ENCODE results near the gene CCL1.

The CCL1 gene

DNA sequence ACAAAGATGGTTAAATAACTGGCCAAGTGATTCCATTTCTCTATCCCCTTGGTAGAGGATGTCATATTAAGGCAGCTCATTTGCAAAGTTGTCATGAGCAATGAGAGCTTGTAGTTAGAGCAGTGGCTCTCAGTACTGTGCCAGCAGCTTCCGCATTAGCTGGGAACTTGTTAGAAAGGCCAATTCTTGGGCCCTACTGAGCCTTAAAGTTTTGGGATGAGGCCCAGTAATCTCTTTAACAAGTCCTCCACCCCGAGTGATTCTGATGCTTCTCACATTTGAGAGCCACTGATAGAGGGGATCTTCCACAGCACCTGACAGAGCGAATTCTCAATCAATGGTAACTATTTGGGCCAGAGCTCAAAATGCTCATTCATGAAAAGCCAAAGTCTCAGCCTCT is 20.2 kb upstream of the CCL1 start:
- DNase-seq (ENCODE audit: low spot score): no peak
- FAIRE-seq: no peak

DNA sequence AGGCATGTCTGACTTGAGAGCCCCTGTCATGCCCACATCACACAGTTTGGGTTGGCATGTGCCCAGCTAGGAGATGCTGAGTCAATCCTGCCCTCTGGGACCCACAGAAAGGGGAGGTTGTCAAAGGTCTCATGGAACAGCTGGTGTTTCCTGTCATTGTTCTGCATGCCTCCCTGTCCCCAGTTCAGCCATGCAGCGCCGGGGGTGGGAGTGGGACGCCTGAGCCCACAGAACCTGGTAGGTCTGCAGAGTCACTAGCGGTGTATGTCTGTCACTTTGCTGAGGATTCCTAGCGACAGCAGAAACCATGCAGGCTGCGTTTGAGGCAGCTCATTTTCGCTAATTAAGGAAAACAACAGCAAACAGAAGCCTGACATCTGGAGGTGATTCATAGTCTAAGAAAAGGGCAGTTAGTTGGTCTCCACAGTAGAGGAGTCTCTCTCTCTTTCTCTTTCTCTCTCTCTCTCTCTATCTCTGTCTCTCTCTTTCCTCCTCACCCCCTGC is 19.6 kb upstream of the CCL1 start:
- no peak for DNase-seq (ENCODE audit: low spot score)
- FAIRE-seq: no peak

DNA sequence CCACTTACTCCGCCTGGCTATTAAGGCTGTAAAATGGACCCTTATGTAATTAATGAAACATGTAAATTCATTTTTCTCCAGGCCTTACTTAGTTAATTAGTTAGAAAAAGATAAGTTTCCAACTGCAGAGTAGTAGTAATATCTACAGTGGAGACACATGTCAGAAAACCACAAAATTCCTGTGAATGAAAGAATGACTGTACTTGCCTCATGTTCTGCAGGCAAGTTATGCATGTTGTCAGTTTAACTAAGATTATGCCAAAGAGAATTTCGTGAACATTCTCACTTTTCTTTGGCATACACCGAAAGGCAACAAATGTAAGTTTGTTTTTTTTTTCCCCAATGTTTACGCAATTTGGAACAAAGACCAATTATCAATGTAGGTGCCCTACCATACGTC is 16.8 kb upstream of the CCL1 start:
- FAIRE-seq (no peak), DNase-seq (ENCODE audit: low spot score) (no peak)

DNA sequence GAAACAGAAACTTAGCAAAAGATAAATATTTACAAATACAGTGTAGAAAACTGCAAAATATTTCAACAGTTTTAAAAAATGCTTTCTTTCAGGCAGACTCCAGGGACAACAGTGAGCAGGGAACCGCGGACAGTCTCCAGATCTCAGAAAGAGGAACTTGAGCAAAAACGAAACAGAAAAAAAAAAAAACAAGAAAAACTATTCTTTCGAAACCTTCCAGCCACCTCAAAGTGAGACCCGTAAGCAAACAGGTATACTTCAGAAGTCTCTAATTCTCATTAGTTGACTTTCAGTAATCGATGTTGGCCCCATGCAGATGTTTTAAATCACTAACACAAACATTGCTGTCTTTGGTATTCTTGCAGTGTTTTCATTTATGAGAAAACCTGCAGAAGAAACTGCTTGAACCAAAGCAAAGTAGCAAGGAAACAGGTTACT is 15.7 kb upstream of the CCL1 start:
- FAIRE-seq: no peak

DNA sequence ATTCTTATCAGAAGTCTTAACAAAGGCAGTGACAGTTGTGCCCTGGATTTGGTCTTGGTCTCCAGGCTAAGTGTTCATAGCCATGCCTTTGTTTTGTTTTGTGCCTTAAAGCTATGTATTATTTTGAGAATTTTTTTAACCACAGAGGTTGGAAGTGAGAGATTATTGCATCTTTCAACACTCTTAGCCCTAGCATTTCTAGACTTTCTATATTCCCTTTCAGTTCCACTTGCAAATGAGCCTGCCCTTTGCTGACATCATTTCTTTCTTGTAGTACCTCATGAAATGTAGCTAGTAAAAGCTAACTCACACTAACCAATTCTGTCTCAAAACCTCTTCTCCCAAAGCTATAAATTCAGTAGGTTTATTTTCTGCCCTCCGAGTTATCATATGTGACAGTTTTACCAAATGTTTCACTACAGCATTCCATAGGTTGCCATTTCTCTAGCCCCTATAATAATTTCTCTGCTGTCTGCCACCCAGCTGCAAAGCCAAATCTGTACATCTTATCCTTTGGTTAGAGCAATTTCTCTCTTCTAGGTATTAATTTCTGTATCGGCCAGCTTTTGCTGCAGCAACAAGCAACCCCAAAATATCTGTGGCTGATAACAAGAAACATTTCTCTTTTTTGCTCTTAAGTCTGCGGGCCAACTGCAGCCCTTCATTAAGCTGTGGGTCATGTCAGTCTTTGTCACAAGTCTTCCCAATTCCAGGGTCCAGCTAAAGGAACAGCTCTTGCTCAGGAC is 14.2 kb upstream of the CCL1 start:
- DNase-seq (ENCODE audit: low spot score) (no peak), FAIRE-seq (no peak)

More for the DNA sequence above, 15.7 kb upstream of the CCL1 start:
- DNase-seq (ENCODE audit: low spot score): no peak

DNA sequence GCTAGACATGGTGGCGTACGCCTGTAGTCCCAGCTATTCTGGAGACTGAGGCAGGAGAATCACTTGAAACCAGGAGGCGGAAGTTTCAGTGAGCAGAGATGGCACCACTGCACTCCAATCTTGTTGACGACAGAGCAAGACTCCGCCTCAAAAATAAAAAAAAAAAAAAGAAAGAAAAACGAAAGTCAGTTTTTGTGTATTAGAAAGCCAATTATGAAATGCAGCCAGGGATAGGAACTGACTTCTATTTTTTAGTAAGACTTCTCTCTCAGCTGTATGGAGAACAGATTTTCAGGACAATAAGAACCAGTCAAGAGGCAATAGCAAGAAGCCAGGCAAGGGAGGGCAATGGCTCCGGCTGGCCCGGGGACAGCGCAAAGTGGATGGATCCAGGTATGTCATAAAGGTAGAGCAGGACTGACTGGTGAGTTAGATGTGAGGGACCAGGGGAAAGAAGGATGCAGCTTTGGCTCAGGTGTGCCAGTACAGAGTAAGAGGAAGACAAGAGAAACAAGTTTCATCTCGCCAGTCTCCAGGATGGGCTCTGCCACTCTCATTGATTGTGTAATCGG is 12.5 kb upstream of the CCL1 start:
- DNase-seq (ENCODE audit: low spot score): no peak
- FAIRE-seq: no peak

DNA sequence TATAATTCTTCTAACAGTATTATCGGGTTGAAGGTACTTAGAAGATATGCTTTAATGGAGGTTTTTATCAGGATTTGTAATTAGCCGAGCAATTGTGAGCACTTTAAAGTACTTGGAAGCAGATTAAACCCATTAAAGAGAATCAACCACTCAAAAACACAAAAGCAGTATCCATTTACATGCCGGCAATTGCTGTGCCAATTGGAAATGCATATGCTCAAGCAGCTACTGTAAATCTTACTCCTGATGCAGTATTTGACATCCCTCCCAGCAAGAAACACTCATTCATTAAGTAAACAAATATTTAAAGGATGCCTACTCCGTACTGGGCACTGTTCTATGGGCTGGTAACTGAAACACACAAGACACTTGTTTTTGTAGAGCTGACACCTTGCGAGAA is 11.4 kb upstream of the CCL1 start:
- DNase-seq (ENCODE audit: low spot score): no peak
- no peak for FAIRE-seq

DNA sequence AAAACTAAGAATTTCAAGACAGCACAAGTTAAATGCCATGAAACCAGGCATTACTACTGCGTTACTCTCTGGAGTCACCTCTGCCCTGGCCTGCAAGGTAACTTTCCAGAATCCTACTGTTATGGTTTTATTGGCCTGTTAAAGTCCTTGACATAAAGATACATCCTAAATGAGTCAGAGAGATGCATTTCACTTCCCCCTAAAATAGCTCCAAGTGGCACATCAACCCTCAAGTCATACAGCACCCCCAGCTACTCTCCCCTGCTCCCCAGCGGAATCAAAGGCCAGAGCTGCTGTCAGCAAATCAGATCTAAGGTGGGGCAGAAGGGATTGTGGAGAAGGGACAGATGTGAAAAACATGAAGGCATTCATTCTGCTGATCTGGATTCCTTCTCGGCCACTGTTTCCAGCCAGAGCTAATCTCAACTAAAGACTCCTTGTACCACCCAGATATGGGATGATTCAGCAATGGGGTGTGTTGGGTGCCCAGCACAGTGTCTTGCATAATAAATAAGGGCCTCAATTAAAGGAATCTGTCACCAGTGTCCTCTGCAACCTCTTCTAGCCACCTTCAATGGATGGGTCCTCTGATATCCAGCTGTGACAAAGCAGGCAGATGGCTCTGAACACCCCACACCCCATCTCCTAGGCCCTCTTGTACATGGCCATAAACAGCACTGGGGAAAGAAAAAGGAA is 8.5 kb upstream of the CCL1 start:
- no peak for FAIRE-seq
- no peak for DNase-seq (ENCODE audit: low spot score)

DNA sequence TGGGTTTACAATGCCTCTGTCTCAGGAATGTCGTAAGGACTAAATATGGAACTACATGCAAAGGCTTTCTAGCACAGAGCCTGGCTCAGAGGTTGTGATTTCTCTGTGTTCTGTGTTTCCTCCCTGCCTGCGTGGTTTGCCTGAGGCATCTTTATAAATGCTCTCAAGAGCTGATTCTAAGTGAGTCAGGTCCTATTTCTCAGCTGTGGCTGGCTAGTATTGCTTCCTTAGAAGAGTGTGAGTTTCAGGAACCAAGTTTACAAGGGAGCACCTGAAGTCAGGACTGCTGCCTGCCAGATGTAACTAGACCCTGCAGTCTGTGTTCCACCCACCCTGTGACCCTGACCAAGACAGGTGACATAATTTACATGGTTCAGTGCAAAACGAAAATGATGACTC is 8.0 kb upstream of the CCL1 start:
- no peak for FAIRE-seq
- DNase-seq (ENCODE audit: low spot score): no peak

DNA sequence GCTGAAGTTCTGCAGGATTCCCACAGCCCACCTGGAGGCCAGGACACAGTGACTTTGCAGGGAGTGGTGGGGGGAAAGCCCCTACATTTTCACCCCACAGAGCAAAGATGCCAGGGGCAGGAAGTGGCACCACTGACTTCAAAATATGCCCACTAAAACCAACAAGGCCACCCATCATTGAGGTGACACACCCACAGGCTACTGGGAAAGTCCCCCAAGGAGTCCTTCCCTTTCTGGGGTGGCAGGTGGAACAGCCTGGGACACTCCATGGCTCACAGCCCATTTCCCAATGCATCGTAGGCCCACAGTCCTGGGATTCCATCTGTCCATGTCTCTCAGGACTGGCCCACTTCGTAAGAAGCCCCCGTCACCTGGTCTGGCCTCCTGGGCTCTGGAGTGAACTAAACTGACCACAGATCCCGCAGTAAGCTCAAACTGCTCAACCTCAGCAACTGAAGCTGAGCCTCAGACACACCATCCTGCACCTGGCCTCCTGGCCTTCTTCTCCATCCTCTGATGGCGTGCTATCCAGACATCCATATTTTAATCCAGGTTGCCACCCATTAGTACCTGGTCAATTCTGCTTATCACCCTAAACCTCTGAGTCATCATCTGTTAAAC is 7.5 kb upstream of the CCL1 start:
- DNase-seq (ENCODE audit: low spot score): no peak
- no peak for FAIRE-seq

DNA sequence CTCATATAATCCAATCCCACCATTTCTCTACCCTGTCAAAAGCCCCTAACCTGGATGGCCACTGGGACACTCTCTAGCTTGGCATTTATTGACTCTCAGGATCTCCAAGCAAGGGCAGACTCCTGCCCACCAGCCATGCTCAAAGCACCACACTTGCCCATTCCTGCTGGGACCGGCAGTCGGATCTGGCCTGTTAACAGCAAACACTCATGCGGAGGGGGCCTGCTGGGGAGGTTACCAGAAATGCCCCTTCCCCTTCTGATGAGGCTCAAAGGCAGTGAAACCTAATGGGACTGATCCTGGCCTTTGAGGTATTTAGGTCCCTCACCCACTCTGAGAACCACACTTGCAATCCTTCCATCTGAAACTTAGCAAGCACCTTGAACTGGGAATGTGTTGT is 6.5 kb upstream of the CCL1 start:
- DNase-seq (ENCODE audit: low spot score) (no peak), FAIRE-seq (no peak)

DNA sequence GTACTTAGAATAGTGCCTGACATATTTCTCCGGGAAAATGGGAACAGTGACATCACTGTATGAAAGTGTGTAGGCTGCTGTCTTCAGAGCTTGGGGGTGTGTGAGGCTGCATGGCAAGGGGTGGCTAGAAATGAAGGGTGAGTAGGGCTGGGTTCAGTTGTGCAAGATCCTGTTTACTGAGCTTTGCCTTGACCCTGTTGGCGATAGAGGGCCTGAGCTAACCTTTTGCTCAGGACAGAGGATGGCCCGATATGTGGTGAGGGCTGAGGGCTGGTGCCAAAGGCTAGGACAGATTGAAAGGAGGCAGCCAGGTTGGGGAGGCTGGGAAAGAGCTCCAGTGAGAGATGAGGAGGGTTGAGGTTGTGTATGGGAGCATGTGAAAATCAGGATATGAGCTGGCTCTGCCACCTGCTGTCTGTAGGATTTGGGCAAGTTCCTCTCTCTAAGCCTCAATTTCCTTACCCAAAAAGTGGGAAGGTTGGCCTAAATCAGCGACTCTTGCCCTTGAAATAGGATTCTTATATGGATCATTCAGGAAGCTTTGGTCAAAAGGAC is 6.0 kb upstream of the CCL1 start:
- FAIRE-seq (no peak), DNase-seq (ENCODE audit: low spot score) (no peak)

DNA sequence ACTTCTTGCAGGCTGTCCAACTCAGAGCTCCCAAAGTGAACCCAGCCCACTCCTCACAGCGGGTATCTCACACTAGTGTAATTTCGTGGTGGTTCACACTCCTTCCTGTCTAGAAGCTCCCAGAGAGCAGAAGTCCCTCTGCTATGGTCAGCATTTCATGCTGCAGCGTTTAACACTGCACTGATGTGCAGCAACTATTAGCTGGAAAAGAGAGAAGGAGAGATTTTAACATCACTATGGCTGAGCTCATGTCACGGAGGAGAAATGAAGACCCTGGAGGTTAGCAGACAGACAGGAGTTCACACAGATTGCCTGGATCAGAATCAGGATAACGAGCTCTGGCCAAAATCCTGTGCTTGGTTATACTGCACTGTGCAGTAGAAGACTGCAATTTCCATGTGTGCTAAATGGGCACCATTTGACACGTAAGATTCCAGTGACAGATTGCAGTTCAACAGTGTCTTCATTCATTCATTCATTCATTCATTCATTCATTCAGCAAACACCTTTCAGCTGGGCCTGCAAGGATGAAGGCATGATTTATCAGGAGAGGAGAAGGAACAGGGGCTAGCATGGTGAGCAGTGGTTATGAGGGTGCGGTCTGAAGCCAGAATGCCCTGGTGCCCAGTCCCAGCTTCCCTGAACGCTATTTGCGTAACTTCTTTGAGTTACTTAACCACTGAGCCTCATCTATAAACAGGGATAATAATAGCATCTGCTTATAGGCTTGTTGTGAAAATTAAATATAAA is 5.3 kb upstream of the CCL1 start:
- DNase-seq (ENCODE audit: low spot score): no peak
- no peak for FAIRE-seq

DNA sequence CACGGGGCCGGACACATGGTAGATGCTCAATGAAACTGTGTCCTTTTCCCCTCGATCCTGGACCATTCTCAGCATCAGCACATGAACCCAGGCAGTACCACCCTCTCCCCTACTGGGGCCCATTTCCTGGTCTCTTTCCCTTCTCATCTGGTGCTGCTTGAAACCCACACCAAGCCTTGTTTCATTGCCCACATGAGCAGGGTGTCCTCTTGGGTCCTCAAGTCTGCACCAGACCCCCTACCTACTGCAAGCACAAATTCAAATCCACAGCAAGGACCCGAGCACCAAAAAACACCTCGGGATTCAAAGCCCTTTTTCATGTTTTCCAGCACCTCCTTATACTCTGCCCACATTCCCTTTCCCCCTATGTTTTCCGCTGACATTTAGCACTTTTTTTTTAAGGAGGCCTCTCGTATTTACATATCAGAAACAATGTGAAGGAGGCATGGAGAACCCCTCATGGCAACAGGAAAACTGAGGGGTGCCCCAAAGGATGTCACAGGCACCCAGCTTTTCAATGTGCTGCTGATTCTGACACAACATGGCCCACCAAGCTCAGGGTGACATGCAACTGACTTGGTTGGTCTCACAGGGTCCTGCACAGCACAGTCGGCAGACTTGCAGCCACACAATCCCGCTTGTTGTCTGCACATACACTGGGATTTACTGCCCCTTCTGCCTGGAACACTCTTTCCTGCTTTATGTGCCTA is 4.6 kb upstream of the CCL1 start:
- no peak for DNase-seq (ENCODE audit: low spot score)
- FAIRE-seq: no peak

DNA sequence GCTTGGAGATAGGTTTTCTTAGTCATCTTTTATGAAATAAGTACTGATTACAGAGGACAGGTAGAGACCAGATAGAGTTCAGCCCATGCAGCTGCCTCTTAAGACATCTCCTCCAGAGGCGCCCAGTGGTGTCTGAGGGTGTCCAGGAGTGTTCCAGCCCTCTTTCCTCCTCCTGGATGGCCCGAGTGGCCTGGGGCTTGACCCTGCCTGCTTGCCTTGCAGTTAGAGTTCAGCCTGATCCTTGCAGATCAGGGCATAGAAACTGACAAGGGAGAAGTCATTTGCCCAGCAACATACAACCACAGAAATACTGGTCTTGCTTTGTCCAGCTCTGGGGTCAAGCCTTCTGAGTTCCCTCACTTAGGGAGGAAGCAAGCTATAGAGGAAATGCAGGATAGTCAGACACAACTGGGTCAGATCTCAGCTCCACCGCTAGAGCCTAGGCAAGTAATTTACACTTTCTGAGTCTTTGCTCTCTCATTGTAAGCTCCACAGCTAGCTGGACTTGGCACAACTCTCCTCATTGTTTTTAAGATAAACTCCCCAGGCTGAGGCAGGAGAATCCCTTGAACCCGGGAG is 3.6 kb upstream of the CCL1 start:
- DNase-seq (ENCODE audit: low spot score): no peak
- FAIRE-seq: no peak

DNA sequence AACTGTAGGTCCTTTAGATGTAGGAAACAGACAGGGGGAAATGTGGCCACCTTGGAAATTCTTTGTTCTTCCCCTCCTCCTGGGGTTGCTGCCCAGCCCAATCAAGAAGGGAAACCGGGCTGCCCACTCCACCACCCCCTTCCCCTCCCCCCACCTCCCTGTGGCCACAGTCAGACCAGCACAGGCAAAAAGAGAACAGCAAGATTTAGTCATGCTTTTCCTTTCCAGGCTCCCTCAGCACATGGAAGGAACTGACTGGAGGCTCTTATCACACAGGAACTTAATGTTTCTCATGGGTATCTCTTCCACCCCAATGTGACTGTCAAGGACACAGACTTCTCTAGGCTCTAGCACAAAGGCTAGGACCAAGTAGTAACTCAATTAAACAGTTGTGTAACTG is 3.0 kb upstream of the CCL1 start:
- DNase-seq (ENCODE audit: low spot score): no peak
- no peak for FAIRE-seq

DNA sequence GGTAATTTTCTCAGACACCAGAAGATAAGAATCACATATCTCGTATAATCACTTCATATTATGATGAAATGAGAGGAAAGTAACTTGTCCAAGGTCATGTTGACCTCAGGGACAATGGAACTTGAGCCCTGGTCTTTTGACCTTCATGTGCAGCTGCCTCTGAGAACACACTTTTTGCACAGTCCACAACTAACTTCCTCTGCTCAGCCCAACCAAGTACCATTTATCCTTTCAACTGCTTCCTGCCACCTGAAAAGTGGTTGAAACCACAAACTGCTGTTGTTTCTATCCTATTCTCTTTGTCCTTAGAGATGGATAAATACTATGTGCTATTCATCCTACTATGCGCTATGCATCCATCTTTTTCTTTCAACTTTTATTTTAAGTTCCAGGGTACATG is 2.3 kb upstream of the CCL1 start:
- FAIRE-seq (no peak), DNase-seq (ENCODE audit: low spot score) (no peak)

DNA sequence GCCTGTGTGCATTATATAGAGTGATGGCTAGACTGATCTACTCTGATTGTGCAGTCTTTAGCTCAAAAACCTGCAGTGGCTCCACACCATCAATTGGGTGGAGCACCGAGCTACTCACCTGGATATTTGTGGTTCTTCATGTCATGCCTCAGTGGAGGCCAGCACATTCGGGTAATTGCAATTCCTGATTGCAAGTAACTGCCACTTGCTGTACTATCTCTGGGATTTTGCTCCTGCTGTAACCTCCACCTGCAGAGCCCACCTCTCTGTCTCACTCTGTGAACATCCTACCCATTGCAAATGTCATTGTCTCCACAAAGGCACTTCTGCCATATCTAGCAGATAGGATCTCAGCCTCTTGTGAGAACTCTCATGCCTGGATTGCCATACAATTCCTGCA is 1.7 kb upstream of the CCL1 start:
- DNase-seq (ENCODE audit: low spot score) (no peak), FAIRE-seq (no peak)

DNA sequence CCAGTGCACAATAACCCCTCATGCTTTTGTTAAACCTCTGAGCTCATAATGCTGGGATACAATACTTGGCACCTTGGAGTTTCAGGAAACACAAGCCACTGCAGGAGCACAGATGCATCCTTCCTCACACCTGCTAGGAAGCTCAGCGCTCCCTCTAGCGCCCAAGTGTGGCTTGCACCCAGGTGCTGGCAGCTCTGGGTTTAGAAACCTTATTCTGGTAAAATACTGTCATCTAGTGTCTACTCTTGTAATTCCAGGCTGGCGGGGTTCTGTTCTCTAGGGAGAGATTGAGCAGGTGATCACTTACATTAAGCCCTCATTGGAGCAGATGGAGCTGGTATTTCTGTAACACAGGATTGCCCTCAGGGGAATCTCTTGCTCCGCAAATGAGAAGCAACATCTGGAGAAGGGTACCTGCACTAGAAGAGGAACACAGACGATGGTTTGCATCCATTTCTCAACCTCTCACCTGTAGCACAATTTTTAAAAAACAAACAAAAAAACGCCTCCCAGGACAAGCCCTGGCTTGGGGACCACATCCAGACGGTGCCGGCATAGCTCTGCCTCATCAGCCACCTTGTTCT is 1.5 kb downstream of the CCL1 start:
- peak; percentile 71 for FAIRE-seq
- peak; percentile 77 for DNase-seq (ENCODE audit: low spot score)

Measured in RCC 7860 (cell line).